ENCODE results near the gene DAG1. TPM values are rescaled to one million over a fixed set of nuclear protein-coding genes. Genes with fewer than 3 reads are reported as not detected.

DAG1 gene
- total RNA-seq, 3 donors from 2014 or later (not counting 1 experiment from before 2014, with no cell fraction given) = 9.6 to 22.4 (median 20.6) TPM

DNA sequence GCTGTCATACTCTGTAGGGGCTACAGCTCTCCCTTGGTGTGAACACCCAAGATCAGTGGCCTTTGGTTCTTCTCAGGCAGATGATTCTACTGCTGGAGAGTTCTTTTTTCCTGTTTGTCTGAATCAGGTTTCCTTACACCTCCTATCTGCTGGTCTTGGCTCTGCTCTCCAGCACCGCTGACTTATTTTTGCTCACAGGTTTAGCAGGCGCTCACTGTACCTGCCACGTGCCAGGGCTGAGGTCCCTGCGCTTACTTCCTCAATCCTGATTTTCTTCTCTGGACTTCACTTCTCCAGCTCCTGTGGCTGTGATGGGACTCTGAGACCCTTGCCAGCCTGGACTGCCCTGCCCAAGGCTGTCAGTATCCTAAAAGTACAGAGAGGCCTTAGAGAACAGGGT is 93.7 kb downstream of the DAG1 start:
- intact Hi-C loops (cut with micrococcal nuclease) = no loop called here
- Mint-ChIP-seq H3K36me3 (no peaks in the 10 kb centered on the region), H3K4me1 (no peaks in the 10 kb centered on the region), H3K27me3 (ENCODE audit: low read depth in 2 of 2) (peaks cover 12 to 15% of the 10 kb centered on the region in 2 donors), H3K27ac (no peak overlapping the region), H3K4me3 (no peak overlapping the region), H3K9me3 (no peaks in the 10 kb centered on the region)
- no peaks in the 10 kb centered on the region for H3K27me3 ChIP-seq (ENCODE audit: control insufficient read depth, insufficient read depth, low read length)
- H3K4me1 ChIP-seq (ENCODE audit: control insufficient read depth, insufficient read depth, low read length) = no peaks in the 10 kb centered on the region
- TF ChIP-seq, protein P1, sequence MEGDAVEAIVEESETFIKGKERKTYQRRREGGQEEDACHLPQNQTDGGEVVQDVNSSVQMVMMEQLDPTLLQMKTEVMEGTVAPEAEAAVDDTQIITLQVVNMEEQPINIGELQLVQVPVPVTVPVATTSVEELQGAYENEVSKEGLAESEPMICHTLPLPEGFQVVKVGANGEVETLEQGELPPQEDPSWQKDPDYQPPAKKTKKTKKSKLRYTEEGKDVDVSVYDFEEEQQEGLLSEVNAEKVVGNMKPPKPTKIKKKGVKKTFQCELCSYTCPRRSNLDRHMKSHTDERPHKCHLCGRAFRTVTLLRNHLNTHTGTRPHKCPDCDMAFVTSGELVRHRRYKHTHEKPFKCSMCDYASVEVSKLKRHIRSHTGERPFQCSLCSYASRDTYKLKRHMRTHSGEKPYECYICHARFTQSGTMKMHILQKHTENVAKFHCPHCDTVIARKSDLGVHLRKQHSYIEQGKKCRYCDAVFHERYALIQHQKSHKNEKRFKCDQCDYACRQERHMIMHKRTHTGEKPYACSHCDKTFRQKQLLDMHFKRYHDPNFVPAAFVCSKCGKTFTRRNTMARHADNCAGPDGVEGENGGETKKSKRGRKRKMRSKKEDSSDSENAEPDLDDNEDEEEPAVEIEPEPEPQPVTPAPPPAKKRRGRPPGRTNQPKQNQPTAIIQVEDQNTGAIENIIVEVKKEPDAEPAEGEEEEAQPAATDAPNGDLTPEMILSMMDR (IDR thresholded peaks at IDR 0.05) = no peak
- H3K9me3 ChIP-seq (ENCODE audit: control insufficient read depth, insufficient read depth, low read length) = no peaks in the 10 kb centered on the region
- ATAC-seq = no peak
- H3K27ac ChIP-seq (ENCODE audit: low read length) = no peak overlapping the region
- WGBS (ENCODE audit: insufficient coverage) = 86% methylated on average over 4 of the region's 4 CpGs
- H3K36me3 ChIP-seq (ENCODE audit: control insufficient read depth, insufficient read depth, low read length) = no peaks in the 10 kb centered on the region
- H3K4me3 ChIP-seq (ENCODE audit: low read length) = no peak overlapping the region
- no peak for DNase-seq

DNA sequence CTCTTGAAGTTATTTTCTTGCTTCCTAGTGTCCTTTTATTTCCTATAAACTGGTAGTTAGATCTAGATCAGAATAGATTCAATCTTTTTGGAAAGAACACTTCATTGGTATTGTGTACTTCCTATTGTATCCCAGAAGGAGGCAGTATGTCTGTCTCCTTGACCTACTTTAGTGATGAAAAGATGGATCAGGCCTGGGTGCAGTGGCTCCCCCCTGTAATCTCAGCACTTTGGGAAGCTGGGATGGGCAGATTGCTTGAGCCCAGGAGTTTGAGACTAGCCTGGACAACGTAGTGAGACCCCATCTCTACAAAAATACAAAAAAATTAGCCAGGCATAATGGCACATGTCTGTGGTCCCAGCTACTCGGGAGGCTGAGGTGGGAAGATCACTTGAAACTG is 96.2 kb downstream of the DAG1 start:
- TF ChIP-seq, protein P1 (IDR thresholded peaks at IDR 0.05) = no peak
- intact Hi-C loops (cut with micrococcal nuclease) = no loop called here
- Histone ChIP-seq H3K36me3 (ENCODE audit: control insufficient read depth, insufficient read depth, low read length) (no peaks in the 10 kb centered on the region), H3K4me1 (ENCODE audit: control insufficient read depth, insufficient read depth, low read length) (no peaks in the 10 kb centered on the region), H3K9me3 (ENCODE audit: control insufficient read depth, insufficient read depth, low read length) (no peaks in the 10 kb centered on the region), H3K27ac (ENCODE audit: low read length) (no peak overlapping the region), H3K4me3 (ENCODE audit: low read length) (no peak overlapping the region), H3K27me3 (ENCODE audit: control insufficient read depth, insufficient read depth, low read length) (no peaks in the 10 kb centered on the region)
- Mint-ChIP-seq H3K36me3 (no peaks in the 10 kb centered on the region), H3K27me3 (ENCODE audit: low read depth in 2 of 2) (peaks cover 8 to 12% of the 10 kb centered on the region in 2 donors), H3K4me1 (no peaks in the 10 kb centered on the region), H3K27ac (no peak overlapping the region), H3K9me3 (no peaks in the 10 kb centered on the region), H3K4me3 (no peak overlapping the region)
- DNase-seq (no peak), ATAC-seq (no peak)
- WGBS (ENCODE audit: insufficient coverage) = 79% methylated on average over 2 of the region's 2 CpGs

- intact Hi-C loops (cut with micrococcal nuclease) = no loop called here
- H3K9me3 ChIP-seq (ENCODE audit: control insufficient read depth, insufficient read depth, low read length) = no peaks in the 10 kb centered on the region
- Mint-ChIP-seq H3K27me3 (ENCODE audit: low read depth in 2 of 2) (peaks cover 1 to 11% of the 10 kb centered on the region in 2 donors), H3K9me3 (no peaks in the 10 kb centered on the region), H3K36me3 (no peaks in the 10 kb centered on the region), H3K4me1 (no peaks in the 10 kb centered on the region), H3K27ac (no peak overlapping the region), H3K4me3 (no peak overlapping the region)
- no peak overlapping the region for H3K27ac ChIP-seq (ENCODE audit: low read length)
- H3K27me3 ChIP-seq (ENCODE audit: control insufficient read depth, insufficient read depth, low read length) = no peaks in the 10 kb centered on the region
- 47% methylated on average over 2 of the region's 2 CpGs for WGBS (ENCODE audit: insufficient coverage)
- no peak for DNase-seq
- no peaks in the 10 kb centered on the region for H3K36me3 ChIP-seq (ENCODE audit: control insufficient read depth, insufficient read depth, low read length)
- no peak for ATAC-seq
- TF ChIP-seq, protein P1 (IDR thresholded peaks at IDR 0.05) = no peak
- H3K4me1 ChIP-seq (ENCODE audit: control insufficient read depth, insufficient read depth, low read length) = no peaks in the 10 kb centered on the region
- H3K4me3 ChIP-seq (ENCODE audit: low read length) = no peak overlapping the region
Measured at GRCh38 chr3:49567406-49567805, 97.3 kb downstream of the DAG1 start.

- TF ChIP-seq, protein P1 (IDR thresholded peaks at IDR 0.05) = no peak
- Mint-ChIP-seq H3K4me1 (no peaks in the 10 kb centered on the region), H3K27me3 (ENCODE audit: low read depth in 2 of 2) (peaks cover 0 to 7% of the 10 kb centered on the region in 2 donors), H3K4me3 (no peak overlapping the region), H3K36me3 (no peaks in the 10 kb centered on the region), H3K9me3 (no peaks in the 10 kb centered on the region), H3K27ac (no peak overlapping the region)
- ATAC-seq (no peak), DNase-seq (no peak)
- no peak overlapping the region for H3K4me3 ChIP-seq (ENCODE audit: low read length)
- H3K27ac ChIP-seq (ENCODE audit: low read length) = no peak overlapping the region
- H3K4me1 ChIP-seq (ENCODE audit: control insufficient read depth, insufficient read depth, low read length) = no peaks in the 10 kb centered on the region
- H3K27me3 ChIP-seq (ENCODE audit: control insufficient read depth, insufficient read depth, low read length) = no peaks in the 10 kb centered on the region
- H3K9me3 ChIP-seq (ENCODE audit: control insufficient read depth, insufficient read depth, low read length) = no peaks in the 10 kb centered on the region
- H3K36me3 ChIP-seq (ENCODE audit: control insufficient read depth, insufficient read depth, low read length) = no peaks in the 10 kb centered on the region
- intact Hi-C loops (cut with micrococcal nuclease) = no loop called here
Measured at GRCh38 chr3:49568965-49569364, 98.9 kb downstream of the DAG1 start.
